ENCODE data around the gene TTC27. TPM values are rescaled to one million over a fixed set of nuclear protein-coding genes. Genes with fewer than 3 reads are reported as not detected.

TTC27 gene
- total RNA-seq, 2 donors from 2014 or later, result 16.4 to 20.3 TPM

GRCh38 chr2:32742376-32742775 is 114.5 kb downstream of the TTC27 start:
- Mint-ChIP-seq H3K9me3 (no peaks in the 10 kb centered on the region), H3K36me3 (ENCODE audit: low read depth) (no peaks in the 10 kb centered on the region), H3K27me3 (ENCODE audit: insufficient read depth) (no peaks in the 10 kb centered on the region), H3K4me1 (peaks cover 3% of the 10 kb centered on the region), H3K4me3 (no peak overlapping the region), H3K27ac (no peak overlapping the region)
- Histone ChIP-seq H3K27me3 (ENCODE audit: control insufficient read depth, insufficient read depth, low read length, poor library complexity, severe bottlenecking) (no peaks in the 10 kb centered on the region), H3K4me3 (ENCODE audit: low read length) (no peak overlapping the region), H3K27ac (ENCODE audit: low read depth, low read length) (no peak overlapping the region), H3K4me1 (ENCODE audit: control insufficient read depth, insufficient read depth, low read length) (no peaks in the 10 kb centered on the region), H3K36me3 (ENCODE audit: control insufficient read depth, insufficient read depth, low read length) (peaks cover 7% of the 10 kb centered on the region), H3K9ac (ENCODE audit: extremely low read depth, low read length, poor library complexity, severe bottlenecking) (no peak overlapping the region), H3K9me3 (ENCODE audit: control insufficient read depth, low read length) (no peaks in the 10 kb centered on the region)
- TF ChIP-seq CTCF (conservative IDR thresholded peaks at IDR 0.05), result no peak
- WGBS, 2 experiments (ENCODE audit: insufficient coverage in 1 of 2, insufficient read length in 1 of 2), result 83 to 100% methylated on average over 2 of the region's 2 CpGs
- no peak for DNase-seq

- DNase-seq, result no peak
- no peaks in the 10 kb centered on the region for H3K36me3 ChIP-seq (ENCODE audit: control insufficient read depth, insufficient read depth, low read length)
- 90 to 95% methylated on average over 2 of the region's 3 CpGs for WGBS, 2 experiments (ENCODE audit: insufficient coverage in 1 of 2, insufficient read length in 1 of 2)
- H3K9me3 ChIP-seq (ENCODE audit: control insufficient read depth, low read length), result no peaks in the 10 kb centered on the region
- Mint-ChIP-seq H3K27ac (no peak overlapping the region), H3K4me1 (peaks cover 3% of the 10 kb centered on the region), H3K36me3 (ENCODE audit: low read depth) (peaks cover 7% of the 10 kb centered on the region), H3K27me3 (ENCODE audit: insufficient read depth) (no peaks in the 10 kb centered on the region), H3K4me3 (no peak overlapping the region), H3K9me3 (peaks cover 2% of the 10 kb centered on the region)
- no peaks in the 10 kb centered on the region for H3K4me1 ChIP-seq (ENCODE audit: control insufficient read depth, insufficient read depth, low read length)
- no peak for TF ChIP-seq CTCF (conservative IDR thresholded peaks at IDR 0.05)
- H3K9ac ChIP-seq (ENCODE audit: extremely low read depth, low read length, poor library complexity, severe bottlenecking), result no peak overlapping the region
- H3K27ac ChIP-seq (ENCODE audit: low read depth, low read length), result no peak overlapping the region
- no peaks in the 10 kb centered on the region for H3K27me3 ChIP-seq (ENCODE audit: control insufficient read depth, insufficient read depth, low read length, poor library complexity, severe bottlenecking)
- H3K4me3 ChIP-seq (ENCODE audit: low read length), result no peak overlapping the region
Observed at GRCh38 chr2:32743480-32744236, 115.8 kb downstream of the TTC27 start.

GRCh38 chr2:32745191-32745590 is 117.3 kb downstream of the TTC27 start:
- H3K4me3 Mint-ChIP-seq, result no peak overlapping the region
- Histone ChIP-seq H3K9me3 (ENCODE audit: control insufficient read depth, low read length) (no peaks in the 10 kb centered on the region), H3K9ac (ENCODE audit: extremely low read depth, low read length, poor library complexity, severe bottlenecking) (no peak overlapping the region), H3K36me3 (ENCODE audit: control insufficient read depth, insufficient read depth, low read length) (no peaks in the 10 kb centered on the region), H3K4me3 (ENCODE audit: low read length) (no peak overlapping the region), H3K4me1 (ENCODE audit: control insufficient read depth, insufficient read depth, low read length) (no peaks in the 10 kb centered on the region), H3K27me3 (ENCODE audit: control insufficient read depth, insufficient read depth, low read length, poor library complexity, severe bottlenecking) (no peaks in the 10 kb centered on the region), H3K27ac (ENCODE audit: low read depth, low read length) (no peak overlapping the region)
- no peaks in the 10 kb centered on the region for H3K27me3 Mint-ChIP-seq (ENCODE audit: insufficient read depth)
- 93 to 100% methylated on average over 2 of the region's 2 CpGs for WGBS, 2 experiments (ENCODE audit: insufficient coverage in 1 of 2, insufficient read length in 1 of 2)
- no peak for DNase-seq
- peaks cover 2% of the 10 kb centered on the region for H3K9me3 Mint-ChIP-seq
- no peak overlapping the region for H3K27ac Mint-ChIP-seq
- no peak for TF ChIP-seq CTCF (conservative IDR thresholded peaks at IDR 0.05)
- peaks cover 7% of the 10 kb centered on the region for H3K36me3 Mint-ChIP-seq (ENCODE audit: low read depth)
- H3K4me1 Mint-ChIP-seq, result peaks cover under 1% of the 10 kb centered on the region

Measured in endodermal cell (in vitro differentiated cells).